Measurements from ENCODE around the gene AVL9.

The AVL9 gene

GRCh38 chr7:32535162-32535702, 39.9 kb downstream of the AVL9 start:
- no peak for DNase-seq

- no peak for DNase-seq
Observed at GRCh38 chr7:32536016-32536415, 40.7 kb downstream of the AVL9 start.

GRCh38 chr7:32536585-32536984, 41.3 kb downstream of the AVL9 start:
- no peak for DNase-seq

- DNase-seq = no peak
Observed at GRCh38 chr7:32537760-32538159, 42.5 kb downstream of the AVL9 start.

GRCh38 chr7:32539366-32539765, 44.1 kb downstream of the AVL9 start:
- no peak for DNase-seq

- no peak for DNase-seq
Observed at GRCh38 chr7:32539919-32540531, 44.7 kb downstream of the AVL9 start.

- no peak for DNase-seq
Observed at GRCh38 chr7:32542595-32542994, 47.3 kb downstream of the AVL9 start.

- DNase-seq = no peak
Observed at GRCh38 chr7:32559480-32559879, 64.2 kb downstream of the AVL9 start.

GRCh38 chr7:32560075-32560474, 64.8 kb downstream of the AVL9 start:
- no peak for DNase-seq

- no peak for DNase-seq
Observed at GRCh38 chr7:32561613-32562012, 66.3 kb downstream of the AVL9 start.

- no peak for DNase-seq
Observed at GRCh38 chr7:32564542-32564941, 69.3 kb downstream of the AVL9 start.

GRCh38 chr7:32569388-32570289, 74.3 kb downstream of the AVL9 start:
- no peak for DNase-seq

- no peak for DNase-seq
Observed at GRCh38 chr7:32573110-32573687, 77.9 kb downstream of the AVL9 start.

- DNase-seq = no peak
Observed at GRCh38 chr7:32574626-32575025, 79.3 kb downstream of the AVL9 start.

GRCh38 chr7:32577421-32577820, 82.1 kb downstream of the AVL9 start:
- DNase-seq = no peak

- no peak for DNase-seq
Observed at GRCh38 chr7:32579776-32580175, 84.5 kb downstream of the AVL9 start.

- no peak for DNase-seq
Observed at GRCh38 chr7:32580646-32581045, 85.4 kb downstream of the AVL9 start.

GRCh38 chr7:32582036-32582435, 86.7 kb downstream of the AVL9 start:
- DNase-seq = no peak

- no peak for DNase-seq
Observed at GRCh38 chr7:32583791-32584190, 88.5 kb downstream of the AVL9 start.

- DNase-seq = no peak
Observed at GRCh38 chr7:32586291-32587221, 91.3 kb downstream of the AVL9 start.

- no peak for DNase-seq
Observed at GRCh38 chr7:32587411-32587948, 92.2 kb downstream of the AVL9 start.

GRCh38 chr7:32588657-32589056, 93.4 kb downstream of the AVL9 start:
- no peak for DNase-seq
